MCF 10A (cell line): ENCODE results near the gene SP9. TPM values are rescaled to one million over a fixed set of nuclear protein-coding genes. Genes with fewer than 3 reads are reported as not detected.

ENCODE experiments used
- BruUV-seq: library from RNA; stranded (reverse); fragments of 400-500 nt; replicated peaks from 2 replicates; lab custom pipeline; 2021; lab: Mats Ljungman, UMichigan
- CTCF ChIA-PET: fragments of 300-600 bp; sonication (Branson Sonifier 250); formaldehyde crosslinking; extraction: SDS; loops from one replicate; lab custom pipeline; 2021; ENCODE audit warnings: antibody characterized with exemption, inconsistent platforms; lab: Yijun Ruan, JAX
- POLR2A ChIA-PET: fragments of 300-600, 350-650 bp; sonication (Branson Sonifier 250); formaldehyde crosslinking; extraction: SDS; loops from one replicate; lab custom pipeline; 2020; ENCODE audit warnings: antibody characterized with exemption, inconsistent platforms; lab: Yijun Ruan, JAX
- DNase-seq: peaks from one replicate; pipeline ENCODE4 v3.0.0-alpha.2; 2018; ENCODE audit not compliant: unreplicated experiment
- H3K27ac Mint-ChIP-seq: one replicate; pipeline ENCODE4 v1.8.0; 2022; ENCODE audit warnings: mild to moderate bottlenecking, low read depth, mixed read lengths; ENCODE audit not compliant: unreplicated experiment
- H3K27me3 Mint-ChIP-seq: one replicate; pipeline ENCODE4 v1.8.0; 2022; ENCODE audit warnings: mixed read lengths; ENCODE audit not compliant: insufficient read depth, unreplicated experiment
- H3K36me3 Mint-ChIP-seq: one replicate; pipeline ENCODE4 v1.8.0; 2022; ENCODE audit warnings: mild to moderate bottlenecking, moderate library complexity, mixed read lengths; ENCODE audit not compliant: insufficient read depth, unreplicated experiment
- H3K4me1 Mint-ChIP-seq: one replicate; pipeline ENCODE4 v1.8.0; 2022; ENCODE audit warnings: mixed read lengths; ENCODE audit not compliant: insufficient read depth, unreplicated experiment
- H3K4me3 Mint-ChIP-seq: one replicate; pipeline ENCODE4 v1.8.0; 2022; ENCODE audit warnings: mild to moderate bottlenecking, moderate library complexity, mixed read lengths; ENCODE audit not compliant: unreplicated experiment
- H3K9me3 Mint-ChIP-seq: one replicate; pipeline ENCODE4 v1.8.0; 2022; ENCODE audit warnings: mixed read lengths; ENCODE audit not compliant: unreplicated experiment
- CTCF ChIP-seq: fragments of 200-600 bp; IDR thresholded peaks from one replicate; pipeline ENCODE4 v1.8.0; 2022; ENCODE audit warnings: antibody characterized with exemption, mild to moderate bottlenecking; ENCODE audit not compliant: unreplicated experiment
- intact Hi-C: fragments of 100-400 bp; cut with micrococcal nuclease; formaldehyde crosslinking; loops from 2 replicates; pipeline ENCODE4 v1.14.1; 2022
- total RNA-seq: library from RNA; stranded (reverse); gene quantifications from 2 replicates; pipeline ENCODE4 v1.2.3, GENCODE V29; 2022

The SP9 gene
- total RNA-seq, 1 experiment from 2014 or later: not detected

- Mint-ChIP-seq H3K36me3 (no peaks in the 10 kb centered on the region), H3K27me3 (peaks cover 8% of the 10 kb centered on the region), H3K9me3 (no peaks in the 10 kb centered on the region), H3K4me1 (no peaks in the 10 kb centered on the region), H3K4me3 (no peak overlapping the region), H3K27ac (no peak overlapping the region)
- intact Hi-C loops: no loop called here
- no peak for DNase-seq
- TF ChIP-seq CTCF: no peak
- BruUV-seq: no TSS peak
- CTCF ChIA-PET: no interaction called here
- POLR2A ChIA-PET: interaction anchor here (0.6 to 0.8 kb wide), 2 partner anchors 85 to 102 kb away, joined by 4 to 5 read pairs; partner anchors contain the start of gene OLA1
These were observed 1.1 kb upstream of the SP9 start for GRCh38 chr2:174333372-174334277.

- Mint-ChIP-seq H3K4me3 (no peak overlapping the region), H3K36me3 (no peaks in the 10 kb centered on the region), H3K27me3 (peaks cover 3% of the 10 kb centered on the region), H3K4me1 (no peaks in the 10 kb centered on the region), H3K9me3 (no peaks in the 10 kb centered on the region), H3K27ac (no peak overlapping the region)
- DNase-seq: no peak
- intact Hi-C loops: no loop called here
- no peak for TF ChIP-seq CTCF
- ChIA-PET CTCF (no interaction called here), POLR2A (interaction anchor here (0.6 to 0.8 kb wide), 2 partner anchors 86 to 103 kb away, joined by 4 to 5 read pairs; partner anchors contain the start of gene OLA1)
- BruUV-seq: no TSS peak
These were observed 457 bp upstream of the SP9 start for GRCh38 chr2:174334278-174334715.

- H3K9me3 Mint-ChIP-seq: no peaks in the 10 kb centered on the region
- H3K27me3 Mint-ChIP-seq: no peaks in the 10 kb centered on the region
- no peak overlapping the region for H3K27ac Mint-ChIP-seq
- CTCF ChIA-PET: no interaction called here
- peak overlapping the region; percentile 73 for H3K4me3 Mint-ChIP-seq
- BruUV-seq: no TSS peak
- H3K4me1 Mint-ChIP-seq: no peaks in the 10 kb centered on the region
- POLR2A ChIA-PET: no interaction called here
- DNase-seq: no peak
- intact Hi-C loops: no loop called here
- no peak for TF ChIP-seq CTCF
- H3K36me3 Mint-ChIP-seq: no peaks in the 10 kb centered on the region
These were observed 667 bp downstream of the SP9 start for GRCh38 chr2:174335254-174335987.
